Heart right ventricle (tissue), 16 donors: ENCODE data around the gene PGF. TPM values are rescaled to one million over a fixed set of nuclear protein-coding genes. Genes with fewer than 3 reads are reported as not detected.

Experiments
- ATAC-seq, 8 donors: fragments of 200-7000 bp; cut with Tn5 transposase; one replicate each; pipeline ENCODE4 v1.9.1; 2020; ENCODE audit warnings: mild to moderate bottlenecking in 8 of 8, moderate library complexity in 8 of 8, moderate number of reproducible peaks in 1 of 8
- DNase-seq, 2 donors: peaks; one replicate each; pipeline ENCODE4 v3.0.0-alpha.2; 2020
- H3K27ac ChIP-seq, 10 donors: fragments of 200-600 bp; sonication (generic) in 2 of 10; one replicate each; pipeline versions ENCODE4 v1.5.0 to v1.8.0; 2020 to 2022; ENCODE audit warnings: mild to moderate bottlenecking in 3 of 10
- H3K27me3 ChIP-seq, 7 donors: fragments of 200-600 bp; one replicate each; pipeline ENCODE4 v1.8.0; 2021 to 2022; ENCODE audit warnings: mild to moderate bottlenecking in 2 of 7
- H3K36me3 ChIP-seq, 9 donors: fragments of 200-600 bp; sonication (generic) in 1 of 9; one replicate each; pipeline versions ENCODE4 v1.5.0 to v1.8.0; 2020 to 2022; ENCODE audit warnings: mild to moderate bottlenecking in 2 of 9
- H3K4me1 ChIP-seq, 9 donors: fragments of 200-600 bp; sonication (generic) in 1 of 9; one replicate each; pipeline versions ENCODE4 v1.5.0 to v1.8.0; 2020 to 2022; ENCODE audit warnings: mild to moderate bottlenecking in 4 of 9
- H3K4me3 ChIP-seq, 10 donors: fragments of 200-600 bp; sonication (generic) in 2 of 10; one replicate each; pipeline versions ENCODE4 v1.5.0 to v1.8.0; 2020 to 2022; ENCODE audit warnings: mild to moderate bottlenecking in 7 of 10, moderate library complexity in 2 of 10
- H3K9me3 ChIP-seq, 11 donors: fragments of 200-600 bp in 10 of 11; sonication (generic) in 2 of 11; one replicate each; pipeline versions ENCODE4 v1.5.0 to v1.8.0; 2013 to 2022; ENCODE audit warnings: mild to moderate bottlenecking in 2 of 11, control low read depth in 1 of 11, moderate library complexity in 1 of 11
- CTCF ChIP-seq, 9 donors: fragments of 200-600 bp; sonication (generic) in 2 of 9; IDR thresholded peaks; one replicate each; pipeline versions ENCODE4 v1.5.0 to v1.8.0; 2021 to 2022; ENCODE audit warnings: antibody characterized with exemption in 9 of 9, mild to moderate bottlenecking in 5 of 9, moderate library complexity in 1 of 9
- WGBS, 2 donors: extraction: QIAGEN DNeasy Blood & Tissue Kit; methylation state at CpG; one replicate each; pipeline ENCODE4 v1.1.7; 2013; ENCODE audit warnings: inconsistent platforms in 1 of 2; 5-methylcytosine and 5-hydroxymethylcytosine counted together
- intact Hi-C, 10 donors: fragments of 100-400 bp; cut with DNase I; formaldehyde crosslinking; loops; one replicate each; pipeline versions ENCODE4 v1.11.1 to v1.14.2; 2022
- polyA plus RNA-seq, 2 donors: library from polyadenylated mRNA; stranded (reverse); fragments of 200-250 nt; gene quantifications; one replicate each; pipeline ENCODE4 v1.2.3, GENCODE V29; 2013
- total RNA-seq, 10 donors: library from RNA; stranded (reverse); fragmentation: NEBNext Ultra II Directional in 3 of 10; extraction: Animal tissue kit (Norgen Biotek cat#: 25700) in 3 of 10; gene quantifications; one replicate each; pipeline versions ENCODE4 v1.2.1 to v1.2.4, GENCODE V29; 2021 to 2023
- donor health status: Arrhythmogenic right ventricular cardiomyopathy.
- donor health status: ischemic (EF 13 %, LVEDD 7.1; RV severe dilation, severe dysfunction).
- donor health status: healthy with polysubstance abuse.
- donor health status: DM: no; HTN: yes; CAD: no.
- donor health status: DM: no; HTN: no; CAD: no.
- donor health status: ischemic (EF 25% LVEDD 6.9; RV normal size, moderate dysfunction).
- donor health status: ischemic (EF 25% LVEDD 5.7; RV mildly dilated, moderate dysfunction).
- donor health status: healthy.
- donor health status: DM: yes; HTN: yes; CAD: no.
- donor health status: Ischemic cardiomyopathy.
- donor health status: ischemic (EF 35%, LVEDD 5.7; RV mildly dilated, moderate dysfunction).
- donor health status: nonischemic (EF 11% LVEDD 7.7; RV severe dilation, severe dysfunction).
- donor health status: DM: yes; HTN: yes; CAD: no.
- donor health status: PGD.
- donor health status: ischemic (EF 29% LVEDD 5.4; RV normal size, mild dysfunction).
- donor health status: nonischemic (EF 23%, LVEDD 6.1; RV moderate dilation, normal function).

Gene PGF
- total and polyA plus RNA-seq, 12 donors, result 2.1 to 22.5 (median 6.3) TPM

- DNase-seq (no peak), ATAC-seq (no peak)
- H3K4me1 ChIP-seq, result peaks cover 22 to 70% (median 49%) of the 10 kb centered on the region in 9 donors
- peaks cover 0 to 2% (median 0%) of the 10 kb centered on the region in 9 donors for H3K36me3 ChIP-seq
- intact Hi-C loops, result loop anchor here in 5 of 10 donors (5.0 to 10.0 kb wide), 4 partner anchors 154 to 392 kb away; partner anchors contain the start of gene ZC2HC1C (in 1 of the 5)
- no peak overlapping the region for H3K27ac ChIP-seq
- no peaks in the 10 kb centered on the region for H3K27me3 ChIP-seq
- TF ChIP-seq CTCF (IDR thresholded peaks at IDR 0.05), result no peak
- H3K9me3 ChIP-seq, result no peaks in the 10 kb centered on the region
- H3K4me3 ChIP-seq, result no peak overlapping the region
- WGBS, 2 donors, result 94% methylated on average over 10 of the region's 10 CpGs
These were observed 42.6 kb downstream of the PGF start for GRCh38 chr14:74912801-74913200.

DNA sequence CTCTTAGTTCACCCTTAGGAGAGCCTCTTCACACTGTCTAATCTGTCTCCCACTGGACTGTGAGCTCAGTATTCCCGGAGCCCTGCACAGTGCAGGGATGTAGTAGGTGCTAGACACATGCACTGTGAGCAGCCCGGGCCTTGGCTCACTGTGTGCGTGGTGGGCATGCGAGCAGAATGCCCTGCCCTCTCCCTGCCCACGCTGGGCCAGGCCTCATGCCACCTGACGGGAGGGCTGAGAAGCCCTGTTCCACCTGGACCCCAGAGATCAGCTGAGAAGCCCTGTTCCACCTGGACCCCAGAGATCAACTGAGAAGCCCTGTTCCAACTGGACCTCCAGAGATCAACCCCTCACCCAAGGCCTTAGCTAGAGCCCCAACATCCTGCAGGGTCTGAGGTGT lies 43.3 kb downstream of the PGF start:
- intact Hi-C loops, result loop anchor here in 5 of 10 donors (5.0 to 10.0 kb wide), 4 partner anchors 155 to 393 kb away; partner anchors contain the start of gene ZC2HC1C (in 1 of the 5)
- TF ChIP-seq CTCF (IDR thresholded peaks at IDR 0.05), result no peak
- 89 to 95% methylated on average over 6 of the region's 6 CpGs for WGBS, 2 donors

DNA sequence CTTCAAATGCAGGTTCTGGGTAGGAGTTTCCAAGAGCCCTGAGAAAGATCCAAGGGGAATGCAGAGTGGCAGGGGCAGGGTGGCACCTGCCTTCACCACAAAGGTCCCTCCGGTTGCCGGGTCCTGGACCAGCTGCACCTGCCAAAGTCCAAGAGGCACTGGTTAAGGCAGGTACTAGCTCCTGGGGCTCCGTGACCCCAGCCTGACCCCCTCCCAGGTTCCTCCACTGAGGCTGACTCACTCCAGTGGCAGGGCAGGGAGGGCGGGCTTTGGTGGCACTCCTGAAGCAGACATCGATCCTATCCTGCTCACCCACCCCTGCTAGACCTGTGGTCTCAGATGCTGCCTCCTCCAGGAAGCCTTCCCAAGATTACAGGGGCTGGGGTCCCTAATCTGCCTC lies 43.7 kb downstream of the PGF start:
- Histone ChIP-seq H3K4me1 (peaks cover 25 to 70% (median 49%) of the 10 kb centered on the region in 9 donors), H3K36me3 (peaks cover 0 to 2% (median 0%) of the 10 kb centered on the region in 9 donors), H3K27ac (no peak overlapping the region), H3K27me3 (no peaks in the 10 kb centered on the region), H3K4me3 (no peak overlapping the region), H3K9me3 (no peaks in the 10 kb centered on the region)
- intact Hi-C loops, result loop anchor here in 5 of 10 donors (5.0 to 10.0 kb wide), 4 partner anchors 156 to 393 kb away; partner anchors contain the start of gene ZC2HC1C (in 1 of the 5)
- TF ChIP-seq CTCF (IDR thresholded peaks at IDR 0.05), result no peak
- DNase-seq, result no peak
- WGBS, 2 donors, result 93 to 95% methylated on average over 5 of the region's 5 CpGs
- no peak for ATAC-seq

More for the DNA sequence above, 43.3 kb downstream of the PGF start:
- H3K27me3 ChIP-seq, result no peaks in the 10 kb centered on the region
- ATAC-seq (no peak), DNase-seq (no peak)
- H3K36me3 ChIP-seq, result peaks cover 0 to 2% (median 0%) of the 10 kb centered on the region in 9 donors
- H3K9me3 ChIP-seq, result no peaks in the 10 kb centered on the region
- peaks cover 24 to 70% (median 49%) of the 10 kb centered on the region in 9 donors for H3K4me1 ChIP-seq
- no peak overlapping the region for H3K27ac ChIP-seq
- no peak overlapping the region for H3K4me3 ChIP-seq

- Histone ChIP-seq H3K27ac (no peak overlapping the region), H3K9me3 (no peaks in the 10 kb centered on the region), H3K36me3 (peaks cover 0 to 2% (median 0%) of the 10 kb centered on the region in 9 donors), H3K4me3 (no peak overlapping the region), H3K4me1 (peaks cover 28 to 70% (median 49%) of the 10 kb centered on the region in 9 donors), H3K27me3 (no peaks in the 10 kb centered on the region)
- intact Hi-C loops, result loop anchor here in 5 of 10 donors (5.0 to 10.0 kb wide), 4 partner anchors 156 to 394 kb away; partner anchors contain the start of gene ZC2HC1C (in 1 of the 5)
- ATAC-seq (no peak), DNase-seq (no peak)
- 92 to 93% methylated on average over 6 of the region's 6 CpGs for WGBS, 2 donors
- no peak for TF ChIP-seq CTCF (IDR thresholded peaks at IDR 0.05)
These were observed 44.2 kb downstream of the PGF start for GRCh38 chr14:74911221-74911620.
